Gastroesophageal sphincter (tissue), 4 donors: ENCODE measurements around the gene ACAN. TPM values are rescaled to one million over a fixed set of nuclear protein-coding genes. Genes with fewer than 3 reads are reported as not detected.
"Not testable (repeated sequence)": the region's sequence is repeated elsewhere in the genome, so short reads cannot be mapped to it uniquely, and the experiment has no call there.

ENCODE experiments used
- ATAC-seq: fragments of 150-250 bp; one replicate; pipeline ENCODE4 v1.9.1; 2016; ENCODE audit warnings: mild to moderate bottlenecking, moderate library complexity
- H3K27ac ChIP-seq, 4 donors: fragments of 200-600 bp; sonication (generic) in 3 of 4; 1 replicate in 3 of 4; 2 replicates in 1 of 4; pipeline ENCODE4 v1.5.1; 2016 to 2019
- H3K27me3 ChIP-seq: fragments of 200-600 bp; sonication (generic); one replicate; pipeline ENCODE4 v1.5.1; 2019
- H3K36me3 ChIP-seq, 2 donors: fragments of 200-600 bp; sonication (generic); one replicate each; pipeline ENCODE4 v1.5.1; 2019; ENCODE audit warnings: control low read depth in 1 of 2
- H3K4me1 ChIP-seq, 3 donors: fragments of 200-600 bp; sonication (generic); 1 replicate in 2 of 3; 2 replicates in 1 of 3; pipeline ENCODE4 v1.5.1; 2016 to 2019; ENCODE audit warnings: control low read depth in 2 of 3
- H3K4me3 ChIP-seq, 2 donors: fragments of 200-600 bp; sonication (generic); one replicate each; pipeline ENCODE4 v1.5.1; 2019; ENCODE audit warnings: mild to moderate bottlenecking in 1 of 2, moderate library complexity in 1 of 2
- H3K9me3 ChIP-seq, 3 donors: fragments of 200-600 bp; sonication (generic); one replicate each; pipeline ENCODE4 v1.5.1; 2017 to 2019; ENCODE audit warnings: control low read depth in 2 of 3
- EP300 ChIP-seq: sonication (generic); formaldehyde crosslinking; IDR thresholded peaks from one replicate; pipeline ENCODE4 v1.6.1; 2017; ENCODE audit warnings: antibody characterized with exemption, mild to moderate bottlenecking
- POLR2A ChIP-seq, 2 donors: fragments of 450-650 bp; IDR thresholded peaks; one replicate each; pipeline ENCODE4 v1.6.1; 2017; ENCODE audit warnings: antibody characterized with exemption in 2 of 2, mild to moderate bottlenecking in 2 of 2, moderate library complexity in 1 of 2
- POLR2AphosphoS5 ChIP-seq: sonication (generic); formaldehyde crosslinking; IDR thresholded peaks from one replicate; pipeline ENCODE4 v1.6.1; 2017; ENCODE audit warnings: antibody characterized with exemption
- WGBS, 2 donors: methylation state at CpG; one replicate each; pipeline ENCODE4 v1.1.5; 2018; ENCODE audit warnings: low coverage in 1 of 2; 5-methylcytosine and 5-hydroxymethylcytosine counted together
- total RNA-seq, 4 donors: library from RNA; depleted of rRNA; stranded (reverse); fragments of >200 nt; gene quantifications; one replicate each; pipeline ENCODE4 v1.1.0, GENCODE V29; 2016
- TF ChIP-seq, protein P1 (sequence below), 4 experiments: fragments of 200-600 bp in 2 of 4; fragments of 450-650 bp in 2 of 4; sonication (generic) in 1 of 4; IDR thresholded peaks; one replicate each; pipeline ENCODE4 v1.5.1; 2017 to 2019; ENCODE audit warnings: antibody characterized with exemption in 4 of 4, mild to moderate bottlenecking in 2 of 4, moderate library complexity in 2 of 4

Gene ACAN
- total RNA-seq, 4 donors from 2014 or later, result 0.04 to 0.17 (median 0.13) TPM; not detected in 1

DNA sequence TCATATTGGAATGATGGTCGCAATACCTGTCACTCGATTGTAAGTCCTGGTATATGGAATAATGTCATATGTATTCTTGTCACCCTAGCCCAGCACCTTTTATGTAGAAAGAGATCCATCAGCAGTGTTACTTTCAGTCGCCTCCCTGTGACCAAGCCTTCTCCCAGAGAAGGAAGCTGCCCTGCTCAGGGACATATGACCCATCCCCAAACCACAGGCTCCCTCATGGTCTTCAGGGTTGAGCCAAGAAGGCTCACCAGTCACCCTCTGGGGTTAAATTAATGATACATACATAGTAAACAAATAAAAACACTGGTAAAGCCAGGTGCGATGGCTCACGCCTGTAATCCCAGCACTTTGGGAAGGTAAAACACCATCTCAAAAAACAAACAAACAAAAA is 114.5 kb downstream of the ACAN start:
- no peak for ATAC-seq
- TF ChIP-seq EP300 (no peak), POLR2AphosphoS5 (no peak), POLR2A (IDR thresholded peaks at IDR 0.05) (no peak)
- TF ChIP-seq, protein P1, sequence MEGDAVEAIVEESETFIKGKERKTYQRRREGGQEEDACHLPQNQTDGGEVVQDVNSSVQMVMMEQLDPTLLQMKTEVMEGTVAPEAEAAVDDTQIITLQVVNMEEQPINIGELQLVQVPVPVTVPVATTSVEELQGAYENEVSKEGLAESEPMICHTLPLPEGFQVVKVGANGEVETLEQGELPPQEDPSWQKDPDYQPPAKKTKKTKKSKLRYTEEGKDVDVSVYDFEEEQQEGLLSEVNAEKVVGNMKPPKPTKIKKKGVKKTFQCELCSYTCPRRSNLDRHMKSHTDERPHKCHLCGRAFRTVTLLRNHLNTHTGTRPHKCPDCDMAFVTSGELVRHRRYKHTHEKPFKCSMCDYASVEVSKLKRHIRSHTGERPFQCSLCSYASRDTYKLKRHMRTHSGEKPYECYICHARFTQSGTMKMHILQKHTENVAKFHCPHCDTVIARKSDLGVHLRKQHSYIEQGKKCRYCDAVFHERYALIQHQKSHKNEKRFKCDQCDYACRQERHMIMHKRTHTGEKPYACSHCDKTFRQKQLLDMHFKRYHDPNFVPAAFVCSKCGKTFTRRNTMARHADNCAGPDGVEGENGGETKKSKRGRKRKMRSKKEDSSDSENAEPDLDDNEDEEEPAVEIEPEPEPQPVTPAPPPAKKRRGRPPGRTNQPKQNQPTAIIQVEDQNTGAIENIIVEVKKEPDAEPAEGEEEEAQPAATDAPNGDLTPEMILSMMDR (IDR thresholded peaks at IDR 0.05), result no peak
- Histone ChIP-seq H3K36me3 (no peaks in the 10 kb centered on the region), H3K4me1 (peaks cover 0 to 18% (median 0%) of the 10 kb centered on the region in 3 donors), H3K9me3 (no peaks in the 10 kb centered on the region), H3K27me3 (no peaks in the 10 kb centered on the region), H3K27ac (no peak overlapping the region), H3K4me3 (no peak overlapping the region)
- WGBS, 2 donors, result 87 to 94% methylated on average over 5 of the region's 5 CpGs

DNA sequence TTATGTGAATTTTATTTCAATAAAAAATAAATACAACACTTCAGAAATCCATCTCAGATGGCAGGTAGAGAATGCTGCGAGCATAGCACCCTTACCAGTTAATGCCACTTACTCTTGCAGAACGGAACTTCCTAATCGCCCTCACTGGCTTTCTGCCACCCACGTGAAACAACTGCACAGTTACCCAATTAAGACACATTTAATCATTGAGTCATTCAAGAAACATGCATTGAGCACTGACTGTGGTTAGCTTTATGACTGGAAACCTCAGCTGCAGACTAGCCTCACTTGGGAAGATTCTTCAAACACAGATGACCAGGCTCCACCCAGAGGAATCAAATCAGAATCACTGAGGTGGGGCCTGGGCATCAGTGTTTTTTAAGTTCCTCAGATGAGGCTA is 115.5 kb downstream of the ACAN start:
- H3K36me3 ChIP-seq, result no peaks in the 10 kb centered on the region
- H3K27ac ChIP-seq, result no peak overlapping the region
- H3K27me3 ChIP-seq, result no peaks in the 10 kb centered on the region
- H3K4me3 ChIP-seq, result no peak overlapping the region
- peak; percentile 80 for ATAC-seq
- TF ChIP-seq, protein P1 (IDR thresholded peaks at IDR 0.05), result no peak
- no peak for TF ChIP-seq EP300
- TF ChIP-seq POLR2A (IDR thresholded peaks at IDR 0.05), result no peak
- peak; percentile 93 for TF ChIP-seq POLR2AphosphoS5
- no peaks in the 10 kb centered on the region for H3K9me3 ChIP-seq
- H3K4me1 ChIP-seq, result peaks cover 0 to 14% (median 0%) of the 10 kb centered on the region in 3 donors
- WGBS, 2 donors, result 17 to 23% methylated on average over 2 to 4 of the region's 4 CpGs

DNA sequence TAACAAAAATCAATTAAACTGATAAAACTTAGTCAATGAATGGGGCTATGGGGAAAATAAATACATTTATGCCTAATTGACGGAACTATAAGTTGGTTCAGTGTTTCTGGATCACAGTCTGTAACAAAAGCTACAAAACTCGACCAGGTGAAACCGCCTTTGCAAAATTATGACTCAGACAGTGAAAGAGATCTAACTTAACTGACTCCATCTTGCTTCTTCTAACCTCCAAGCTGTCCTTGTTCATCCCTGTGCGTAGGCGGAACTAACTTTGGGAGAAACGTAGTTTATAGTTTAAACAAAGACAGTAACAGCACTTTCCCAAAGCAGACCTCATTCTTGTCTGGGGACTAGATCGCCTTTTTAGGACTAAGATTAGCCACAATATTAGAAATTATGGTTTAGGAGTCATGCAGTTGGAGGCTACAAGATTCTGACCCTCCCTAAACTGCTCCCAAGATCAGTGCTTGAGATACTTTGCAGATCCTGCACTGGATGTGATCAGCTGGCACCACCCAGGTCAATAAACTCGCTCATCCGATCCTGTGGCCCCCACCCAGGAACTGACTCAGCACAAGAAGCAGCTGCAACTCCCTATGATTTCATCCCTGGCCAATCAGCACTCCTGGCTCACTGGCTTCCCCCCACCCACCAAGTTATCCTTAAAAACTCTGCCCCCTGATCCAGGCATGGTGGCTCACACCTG is 117.1 kb downstream of the ACAN start:
- no peak for ATAC-seq
- Histone ChIP-seq H3K27ac (no peak overlapping the region), H3K36me3 (no peaks in the 10 kb centered on the region)

DNA sequence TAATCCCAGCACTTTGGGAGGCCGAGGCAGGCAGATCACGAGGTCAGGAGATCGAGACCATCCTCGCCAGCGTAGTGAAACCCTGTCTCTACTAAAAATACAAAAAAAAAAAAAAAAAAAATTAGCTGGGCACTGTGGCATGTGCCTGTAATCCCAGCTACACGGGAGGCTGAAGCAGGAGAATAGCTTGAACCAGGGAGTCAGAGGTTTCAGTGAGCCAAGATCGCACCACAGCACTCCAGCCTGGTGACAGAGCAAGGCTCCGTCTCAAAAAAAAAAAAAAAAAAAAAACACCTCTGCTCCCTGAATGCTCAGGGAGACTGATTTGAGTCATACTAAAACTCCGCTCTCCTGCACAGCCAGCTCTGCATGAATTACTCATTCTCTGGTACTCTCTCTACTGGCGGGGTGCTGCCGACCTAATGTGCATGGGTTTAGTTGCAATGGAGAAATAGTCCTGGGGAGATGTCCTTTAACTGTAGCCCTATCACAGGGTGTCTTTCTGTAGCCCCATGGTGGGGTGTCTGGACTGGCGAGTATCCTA is 117.7 kb downstream of the ACAN start:
- H3K4me3 ChIP-seq, H3K36me3 ChIP-seq, H3K4me1 ChIP-seq, H3K27me3 ChIP-seq, ATAC-seq, H3K9me3 ChIP-seq, H3K27ac ChIP-seq: not testable (repeated sequence)
- 62 to 100% methylated on average over 2 to 4 of the region's 12 CpGs for WGBS, 2 donors

More for the DNA sequence above, 117.1 kb downstream of the ACAN start:
- Histone ChIP-seq H3K4me1 (peaks cover 0 to 8% (median 0%) of the 10 kb centered on the region in 3 donors), H3K4me3 (no peak overlapping the region), H3K27me3 (no peaks in the 10 kb centered on the region), H3K9me3 (no peaks in the 10 kb centered on the region)
- WGBS, 2 donors, result 75 to 77% methylated on average over 7 of the region's 9 CpGs
- TF ChIP-seq POLR2AphosphoS5, result no peak
- TF ChIP-seq EP300, result no peak
- TF ChIP-seq, protein P1 (IDR thresholded peaks at IDR 0.05), result no peak
- TF ChIP-seq POLR2A (IDR thresholded peaks at IDR 0.05), result no peak

Other genes with a start within 250 kb of the ACAN start
- gene AEN, start 182.1 kb upstream of the ACAN start, total RNA-seq, result 10 to 100 TPM; 11.0 to 23.4 (median 18.1) TPM
- gene ISG20, start 164.4 kb upstream of the ACAN start, total RNA-seq, result 1 to 10 TPM; 2.5 to 8.7 (median 5.9) TPM
- gene HAPLN3, start 92.1 kb downstream of the ACAN start, total RNA-seq, result 10 to 100 TPM in 1 of 4 donors, 1 to 10 TPM in 3; 3.0 to 10.5 (median 6.7) TPM
- gene MFGE8, start 109.9 kb downstream of the ACAN start, total RNA-seq, result 100 to 1,000 TPM; 496 to 734 (median 508) TPM